Glomerular visceral epithelial cell (primary cell): ENCODE data around the gene MT1HL1.
"Not testable (repeated sequence)": the region's sequence is repeated elsewhere in the genome, so short reads cannot be mapped to it uniquely, and the experiment has no call there.

ENCODE experiments used
- DNase-seq: peaks from one replicate; pipeline ENCODE4 v3.0.0-alpha.2; 2016; ENCODE audit errors: extremely low spot score

Gene MT1HL1

DNA sequence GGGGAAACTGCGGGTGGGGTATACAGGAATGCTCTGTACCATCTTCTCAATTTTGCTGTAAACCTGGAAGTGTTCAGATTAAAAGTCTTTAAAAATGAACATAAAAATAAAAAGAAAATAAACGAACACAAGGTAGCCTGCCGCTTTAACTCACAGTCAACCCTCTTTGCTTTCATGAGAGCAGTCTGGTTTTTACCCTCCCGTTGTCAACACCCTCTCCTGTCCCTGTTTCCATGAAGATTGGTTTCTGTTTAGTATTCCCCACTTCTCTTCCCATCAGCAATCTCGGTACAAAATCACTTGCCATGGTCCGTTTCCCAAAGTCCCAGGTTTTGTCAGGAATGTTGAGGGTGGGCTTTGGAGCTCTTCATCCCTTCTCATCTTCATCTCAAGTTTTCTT is 28.8 kb downstream of the MT1HL1 start:
- no peak for DNase-seq

DNA sequence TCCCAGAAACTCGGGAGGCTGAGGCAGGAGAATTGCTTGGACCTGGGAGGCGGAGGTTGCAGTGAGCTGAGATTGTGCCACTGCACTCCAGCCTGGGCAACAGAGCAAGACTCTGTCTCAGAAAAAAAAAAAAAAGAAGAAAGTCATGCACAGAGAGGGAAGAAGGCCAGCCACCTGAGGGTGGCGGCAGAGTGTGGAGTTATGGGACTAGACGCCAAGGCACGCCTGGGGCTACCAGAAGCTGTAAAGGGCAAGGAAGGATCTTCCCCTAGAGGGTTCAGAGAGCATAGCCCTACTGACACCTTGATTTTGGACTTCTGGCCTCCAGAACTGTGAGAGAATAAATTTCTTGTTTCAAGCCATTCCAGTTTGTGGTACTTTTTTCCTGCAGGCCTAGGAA is 30.2 kb downstream of the MT1HL1 start:
- DNase-seq = not testable (repeated sequence)

DNA sequence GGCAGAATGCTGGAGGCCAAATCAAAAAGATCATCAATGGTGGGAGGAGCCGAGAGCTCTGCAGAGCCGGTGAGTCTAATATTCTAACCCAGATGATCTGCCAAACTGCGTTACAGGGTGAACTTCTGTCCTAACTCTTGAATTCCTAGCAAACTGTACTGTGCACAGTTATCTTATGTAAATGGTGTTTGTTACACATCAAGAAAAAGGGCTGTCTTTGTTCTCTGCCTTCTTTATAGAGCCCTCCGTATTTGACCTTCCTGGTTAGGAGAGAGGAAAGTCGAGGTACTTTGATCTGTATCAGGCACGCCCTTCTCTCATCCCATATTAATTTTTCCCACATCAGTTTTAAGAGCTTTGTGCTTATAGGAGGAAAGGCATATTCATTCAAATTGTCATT is 37.6 kb downstream of the MT1HL1 start:
- no peak for DNase-seq

DNA sequence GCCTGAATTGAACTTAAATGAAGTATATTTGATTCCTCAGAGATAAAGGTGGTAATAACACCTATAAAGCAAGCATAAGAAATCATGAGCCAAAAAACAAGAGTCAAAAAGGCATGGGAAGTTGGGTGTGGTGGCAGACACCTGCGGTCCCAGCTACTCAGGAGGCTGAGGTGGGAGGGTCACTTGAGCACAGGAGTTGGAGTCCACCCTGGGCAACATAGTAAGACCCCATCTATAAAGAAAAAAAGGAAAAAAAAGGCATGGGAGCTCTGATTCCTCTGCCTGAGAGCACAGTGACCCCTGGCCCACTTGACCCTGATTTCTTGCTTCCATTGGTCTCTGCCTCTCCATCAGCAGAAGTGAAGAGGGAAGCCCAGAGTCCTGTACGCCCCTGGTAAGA is 40.3 kb downstream of the MT1HL1 start:
- no peak for DNase-seq

DNA sequence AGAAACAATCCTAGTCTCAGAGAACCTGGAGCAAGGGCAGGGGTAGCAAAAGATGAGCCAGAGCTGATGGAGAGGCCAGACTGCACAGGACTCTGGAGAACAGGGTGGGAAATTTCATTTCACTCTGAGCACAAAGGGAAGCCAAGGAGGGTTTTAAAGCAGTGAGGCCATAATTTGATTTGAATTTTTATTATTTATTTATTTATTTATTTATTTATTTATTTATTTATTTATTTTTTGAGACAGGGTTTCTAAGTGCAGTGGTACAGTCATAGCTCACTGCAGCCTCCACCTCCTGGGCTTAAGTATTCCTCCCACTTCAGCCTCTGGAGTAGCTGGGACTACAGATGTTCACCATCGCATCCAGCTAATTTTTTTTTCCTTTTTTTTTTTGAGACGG is 45.1 kb downstream of the MT1HL1 start:
- DNase-seq = no peak

DNA sequence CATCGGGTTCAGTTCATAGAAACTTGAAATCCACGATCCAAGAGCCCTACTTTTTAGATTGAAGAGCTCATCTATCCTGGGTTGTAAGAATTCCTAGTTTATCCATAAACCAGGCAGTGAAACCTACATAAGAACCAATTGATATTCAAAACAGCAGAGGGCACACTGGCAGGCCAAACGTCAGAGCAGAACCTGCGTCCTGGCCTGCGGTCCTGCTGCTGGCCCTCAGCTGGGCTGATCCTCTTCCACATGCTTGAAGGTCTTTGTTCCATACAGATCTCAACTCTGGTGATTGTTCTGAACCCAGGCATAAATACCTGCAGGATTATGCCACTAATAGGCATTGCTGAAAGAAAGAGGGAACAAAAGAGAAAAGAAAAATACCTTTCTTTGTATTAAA is 47.0 kb downstream of the MT1HL1 start:
- no peak for DNase-seq
